GM12891 (cell line): Measurements from ENCODE around the gene NUDT4B. TPM values are rescaled to one million over a fixed set of nuclear protein-coding genes. Genes with fewer than 3 reads are reported as not detected.
A peak's percentile ranks its signal among the peaks of the same experiment; 100 is the strongest.
"Not testable (repeated sequence)": the region's sequence is repeated elsewhere in the genome, so short reads cannot be mapped to it uniquely, and the experiment has no call there.

Experiments
- DNase-seq: peaks from one replicate; pipeline ENCODE4 v3.0.0; 2011; ENCODE audit warnings: low spot score; ENCODE audit not compliant: insufficient read length
- FAIRE-seq: peaks from 2 replicates; lab custom pipeline; 2011; peaks lifted over from hg19 to GRCh38; lab: Jason Lieb, UNC
- polyA plus RNA-seq: library from polyadenylated mRNA; unstranded; fragments of >200 nt; gene quantifications from one replicate; pipeline ENCODE4 v1.2.1, GENCODE V29; 2012; ENCODE audit warnings: low read depth, missing spikeins, inconsistent platforms; ENCODE audit not compliant: missing spikeins

NUDT4B gene
- polyA plus RNA-seq: 2.5 TPM

- DNase-seq: not testable (repeated sequence)
- FAIRE-seq: peak; percentile 72
Measured at GRCh38 chr1:148748563-148749334, at the start of gene NUDT4B. TSS of gene NUDT4B (plus strand) at chr1:148748774. CDS start at chr1:148748953, 179 bp downstream.

- not testable (repeated sequence) for DNase-seq, FAIRE-seq
Measured at GRCh38 chr1:148699357-148699756, 49.2 kb upstream of the NUDT4B start.

DNA sequence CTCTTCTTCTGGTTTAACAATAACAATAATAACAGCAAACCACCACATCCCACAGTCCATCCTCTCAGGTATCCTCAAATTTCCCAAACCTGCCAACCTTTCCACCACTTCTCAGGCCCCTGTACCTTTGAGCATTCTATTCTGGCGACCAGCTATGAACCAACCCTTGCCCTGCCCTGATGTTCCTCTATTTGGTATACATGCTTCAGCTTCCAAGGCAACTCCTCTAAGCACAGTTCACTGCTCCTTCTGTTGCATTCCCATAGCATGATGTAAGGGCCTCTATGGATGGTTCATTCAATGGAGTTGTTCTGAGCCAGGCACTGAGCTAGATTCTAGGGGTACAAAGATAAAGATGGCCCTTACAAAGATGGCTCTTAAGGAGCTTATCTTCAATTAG lies 46.3 kb upstream of the NUDT4B start:
- not testable (repeated sequence) for DNase-seq, FAIRE-seq

GRCh38 chr1:148703973-148704591 lies 44.5 kb upstream of the NUDT4B start:
- not testable (repeated sequence) for FAIRE-seq, DNase-seq

DNA sequence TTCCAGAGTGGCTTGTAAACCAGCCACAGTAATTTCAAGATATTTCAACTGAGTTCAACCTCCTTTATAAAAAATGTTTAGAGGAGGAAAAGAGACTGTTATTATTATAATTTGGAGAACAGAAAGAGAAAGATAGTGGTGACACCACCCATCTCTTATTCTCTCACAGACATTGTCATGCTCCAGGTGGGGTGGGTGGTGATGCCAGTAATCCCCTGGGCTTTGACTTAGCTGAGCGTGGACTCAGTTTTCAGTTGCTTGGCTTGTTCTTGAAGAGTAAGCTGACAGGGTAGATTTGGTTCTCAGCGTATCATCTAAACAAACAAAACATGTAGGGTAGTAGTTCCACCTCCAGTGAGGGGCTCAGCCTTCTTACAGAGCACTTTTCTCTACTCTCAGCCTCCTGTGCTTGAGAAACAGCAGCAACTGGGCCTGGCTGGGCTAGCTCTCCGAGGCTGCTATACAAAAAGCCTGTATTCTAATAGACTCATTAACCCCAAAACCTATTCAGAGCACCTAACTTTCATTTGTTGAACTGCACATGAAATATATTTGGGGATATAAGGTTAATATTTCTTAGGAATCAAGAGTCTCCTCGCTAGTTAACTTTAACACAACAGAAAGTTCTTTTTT lies 43.1 kb upstream of the NUDT4B start:
- not testable (repeated sequence) for DNase-seq, FAIRE-seq

DNA sequence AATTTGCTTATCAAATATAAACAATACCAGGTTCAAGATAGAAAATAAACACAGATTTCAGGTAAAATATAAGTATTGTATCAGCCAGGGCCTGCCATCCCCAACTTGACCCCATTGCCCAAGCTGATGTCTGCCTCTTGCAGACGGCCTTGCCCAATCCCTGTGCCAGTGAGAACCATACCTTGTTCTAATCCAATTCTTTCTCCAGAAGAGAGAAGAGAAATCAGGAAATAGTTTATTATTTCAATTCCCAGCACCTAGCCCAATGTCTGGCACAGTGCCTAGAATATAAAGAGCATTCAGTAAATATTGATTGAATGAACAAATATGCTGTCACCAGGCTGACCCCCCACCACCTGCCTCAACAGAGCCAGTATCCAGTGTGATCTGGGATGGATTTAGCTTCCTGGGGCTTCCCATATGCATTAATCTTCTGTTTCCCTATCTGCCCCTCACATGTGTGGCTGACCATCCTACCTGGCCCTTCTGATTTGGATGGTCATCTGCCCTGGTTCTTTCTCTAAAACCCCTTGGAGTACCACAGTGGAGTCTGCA lies 39.7 kb upstream of the NUDT4B start:
- not testable (repeated sequence) for DNase-seq, FAIRE-seq

DNA sequence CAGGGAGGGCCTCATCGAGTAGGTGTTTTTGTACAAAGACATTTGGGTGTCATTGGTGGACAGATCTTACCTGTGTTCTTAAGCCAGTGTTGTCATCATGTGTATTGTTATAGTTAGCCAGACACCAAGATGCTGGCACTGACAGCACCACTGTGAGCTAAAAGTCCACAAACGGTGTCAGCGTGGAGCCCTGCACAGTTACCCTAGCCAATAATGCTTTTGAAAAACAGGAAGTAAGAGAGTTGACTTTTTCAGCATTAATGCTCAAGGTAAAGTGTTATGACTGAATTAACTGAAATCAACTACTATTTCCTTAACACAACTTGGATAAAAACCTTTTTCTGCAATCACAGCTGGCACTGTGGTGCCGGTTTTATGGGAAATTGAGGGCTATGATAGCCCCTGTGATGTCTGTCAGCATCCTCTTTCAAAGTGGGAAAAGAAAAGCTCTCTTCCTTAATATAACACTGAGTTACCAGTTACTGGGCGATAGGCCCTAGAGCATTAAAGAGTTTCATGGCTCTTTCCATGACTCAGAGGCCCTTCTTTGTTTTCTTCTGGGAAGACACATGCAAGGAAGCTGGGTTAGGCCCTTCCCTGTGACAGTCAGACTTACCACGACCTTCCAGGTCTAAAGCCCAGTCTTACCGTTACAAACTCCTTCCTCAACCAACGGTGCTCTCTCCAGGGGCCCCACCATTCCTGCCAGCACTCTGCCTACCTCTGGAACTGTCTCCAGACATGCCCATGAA lies 37.6 kb upstream of the NUDT4B start:
- peak; percentile 73 for FAIRE-seq
- DNase-seq: not testable (repeated sequence)

- not testable (repeated sequence) for FAIRE-seq, DNase-seq
Measured at GRCh38 chr1:148712353-148712752, 36.2 kb upstream of the NUDT4B start.

DNA sequence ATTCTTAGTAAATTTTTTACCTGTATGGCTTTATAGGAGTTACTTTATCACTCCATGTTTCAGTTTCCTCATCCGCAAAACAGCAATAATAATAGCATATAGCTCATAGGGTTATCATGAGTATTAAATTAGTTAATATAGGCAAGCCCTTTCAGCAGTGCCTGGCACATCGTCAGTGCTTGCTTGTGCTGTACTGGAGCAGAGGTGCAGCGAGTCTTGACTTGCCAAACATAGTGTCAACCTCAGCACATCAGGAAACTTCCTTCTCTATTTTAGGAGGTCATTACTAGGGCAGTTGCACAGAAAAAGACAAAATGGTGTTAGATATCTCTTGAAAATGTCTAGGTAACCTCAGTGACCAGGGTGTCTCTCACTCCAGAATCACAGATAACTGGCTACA lies 33.1 kb upstream of the NUDT4B start:
- FAIRE-seq, DNase-seq: not testable (repeated sequence)

GRCh38 chr1:148716966-148717520 lies 31.5 kb upstream of the NUDT4B start:
- not testable (repeated sequence) for FAIRE-seq, DNase-seq

GRCh38 chr1:148720918-148721317 lies 27.7 kb upstream of the NUDT4B start:
- not testable (repeated sequence) for DNase-seq
- peak; percentile 75 for FAIRE-seq

DNA sequence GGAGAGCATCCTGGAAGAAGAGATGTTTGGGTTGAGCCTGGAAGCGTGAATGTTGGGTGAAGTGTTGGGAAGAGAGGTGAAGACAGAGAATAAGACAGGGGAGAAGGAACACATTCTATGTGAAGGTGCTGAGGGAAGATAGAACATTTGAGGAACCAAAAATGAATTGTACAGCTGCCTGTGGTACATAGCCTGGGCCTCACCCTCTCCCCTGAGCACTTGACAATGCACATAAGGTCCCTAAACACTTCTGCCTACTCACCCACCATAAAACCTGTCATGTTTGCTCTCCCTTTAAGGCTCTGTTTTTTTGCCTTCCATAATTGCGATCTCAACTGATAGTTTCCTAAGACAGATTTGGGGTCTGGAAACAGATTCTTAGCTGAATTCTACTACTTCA lies 25.8 kb upstream of the NUDT4B start:
- DNase-seq: not testable (repeated sequence)
- peak; percentile 35 for FAIRE-seq

DNA sequence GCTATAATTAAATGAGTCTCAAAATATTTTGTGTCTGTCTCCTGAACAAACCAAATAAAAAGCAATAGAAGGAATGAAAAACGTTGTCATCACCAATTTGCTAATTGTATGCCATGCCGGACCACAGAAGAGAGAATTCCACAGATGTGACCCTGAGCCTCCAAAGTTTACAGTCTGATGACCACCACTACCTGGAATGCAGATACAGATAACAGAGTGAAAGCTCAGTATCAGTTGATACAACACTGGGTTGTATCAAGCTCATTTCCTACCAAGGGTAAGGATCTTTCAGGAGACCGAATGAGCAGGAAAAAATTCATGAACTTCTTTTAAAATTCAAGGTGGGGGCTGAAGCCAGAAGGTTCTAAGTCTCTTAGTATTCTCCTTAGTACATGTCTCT lies 25.1 kb upstream of the NUDT4B start:
- DNase-seq, FAIRE-seq: not testable (repeated sequence)

- not testable (repeated sequence) for DNase-seq, FAIRE-seq
Measured at GRCh38 chr1:148724872-148725271, 23.7 kb upstream of the NUDT4B start.

DNA sequence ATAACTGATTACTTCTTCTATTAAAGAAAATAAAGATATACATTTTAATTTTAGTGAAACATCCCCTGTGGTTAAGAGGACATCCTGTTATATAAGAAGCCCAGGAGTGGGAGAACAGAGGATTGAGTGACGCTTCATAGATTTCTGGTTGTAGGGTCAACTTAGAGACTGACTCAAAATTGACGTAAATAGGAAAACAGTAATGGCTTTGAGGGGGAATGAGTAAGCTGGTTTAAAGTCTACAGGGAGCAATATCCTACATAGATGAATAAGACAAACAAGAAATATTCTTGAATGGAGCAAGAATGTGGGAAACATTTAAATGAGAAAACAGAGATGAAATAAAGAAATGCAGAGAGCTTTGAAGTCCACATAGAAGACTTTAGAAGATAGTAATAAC lies 20.7 kb upstream of the NUDT4B start:
- not testable (repeated sequence) for FAIRE-seq, DNase-seq

DNA sequence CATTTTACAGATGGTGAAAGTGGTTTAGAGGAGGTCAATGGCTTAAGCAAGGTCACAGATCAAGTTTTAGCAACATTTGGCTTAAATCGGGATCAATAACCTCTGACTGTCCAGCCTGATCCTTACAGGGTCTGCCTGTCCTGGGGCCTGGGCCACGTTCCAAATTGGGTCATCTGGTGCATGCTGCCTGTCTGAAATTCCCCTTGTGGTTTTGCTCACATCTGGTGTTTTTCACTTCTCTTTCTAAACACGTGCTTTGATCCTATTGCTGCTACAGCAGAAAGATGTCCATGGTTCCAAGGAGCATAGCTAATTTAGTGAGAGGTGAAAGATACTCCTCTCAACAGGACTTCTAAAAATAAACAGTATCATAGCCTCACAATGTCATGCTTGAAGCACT lies 19.4 kb upstream of the NUDT4B start:
- FAIRE-seq: peak; percentile 89
- not testable (repeated sequence) for DNase-seq

DNA sequence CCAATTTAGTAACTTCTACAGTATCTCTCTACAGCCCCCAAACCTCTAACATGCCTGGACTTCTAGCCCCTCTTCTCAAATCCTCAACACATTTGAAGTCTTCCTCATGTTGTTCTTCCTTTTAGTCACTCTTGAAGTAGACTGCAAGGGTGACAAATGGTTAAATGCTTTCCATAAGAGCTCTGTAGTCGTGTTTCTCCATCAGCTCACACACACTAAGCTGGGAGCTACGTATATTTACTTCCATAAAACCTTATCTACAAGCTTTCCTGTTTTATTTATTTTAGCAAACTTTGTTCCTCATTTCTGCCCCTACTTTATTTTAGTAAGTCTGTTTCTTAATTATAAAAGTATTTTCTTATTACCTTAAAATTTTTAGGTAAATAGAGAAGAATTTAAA lies 19.0 kb upstream of the NUDT4B start:
- not testable (repeated sequence) for DNase-seq, FAIRE-seq

DNA sequence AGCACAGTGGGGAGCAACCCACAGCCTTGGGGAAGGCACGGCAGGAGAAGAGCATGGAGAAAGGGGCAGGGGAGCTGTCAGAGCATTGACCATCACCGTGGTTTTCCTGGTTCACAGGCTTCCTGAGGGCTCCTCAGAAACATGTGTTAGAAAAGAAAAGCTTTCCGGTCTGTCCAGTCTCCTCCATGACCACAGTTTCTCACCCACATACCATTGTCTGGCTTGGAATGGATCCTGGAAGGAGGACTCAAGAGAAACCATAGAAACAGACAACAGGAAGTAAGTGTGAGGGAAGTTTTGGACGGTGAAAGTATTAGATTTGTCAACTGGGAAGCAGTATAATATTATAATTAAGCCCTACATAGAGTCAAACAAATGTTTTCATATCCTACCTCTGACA lies 16.3 kb upstream of the NUDT4B start:
- FAIRE-seq, DNase-seq: not testable (repeated sequence)
